GM04503 (cell line): ENCODE results near the gene CDK5R2.

Experiments
- DNase-seq: peaks from one replicate; pipeline ENCODE4 v3.0.0-alpha.2; 2012; ENCODE audit warnings: low read depth

Gene CDK5R2

GRCh38 chr2:218962859-218963492 lies 3.5 kb downstream of the CDK5R2 start:
- no peak for DNase-seq

GRCh38 chr2:218963601-218964000 lies 4.1 kb downstream of the CDK5R2 start:
- no peak for DNase-seq

GRCh38 chr2:218964041-218964771 lies 4.7 kb downstream of the CDK5R2 start:
- peak; percentile 20 for DNase-seq

GRCh38 chr2:218970894-218971293 lies 11.4 kb downstream of the CDK5R2 start:
- DNase-seq = no peak

GRCh38 chr2:218975060-218975777 lies 15.8 kb downstream of the CDK5R2 start:
- no peak for DNase-seq

- peak; percentile 14 for DNase-seq
These were observed 20.6 kb downstream of the CDK5R2 start for GRCh38 chr2:218979846-218980734.

GRCh38 chr2:218980735-218981389 lies 21.4 kb downstream of the CDK5R2 start:
- DNase-seq = no peak

GRCh38 chr2:218981390-218981880 lies 22.0 kb downstream of the CDK5R2 start:
- DNase-seq = no peak

GRCh38 chr2:218981881-218982585 lies 22.6 kb downstream of the CDK5R2 start:
- DNase-seq = no peak

- DNase-seq = no peak
These were observed 23.3 kb downstream of the CDK5R2 start for GRCh38 chr2:218982586-218983262.

GRCh38 chr2:218983263-218983933 lies 23.9 kb downstream of the CDK5R2 start:
- DNase-seq = no peak

- DNase-seq = no peak
These were observed 24.4 kb downstream of the CDK5R2 start for GRCh38 chr2:218983934-218984238.

- DNase-seq = no peak
These were observed 25.0 kb downstream of the CDK5R2 start for GRCh38 chr2:218984239-218985020.

- no peak for DNase-seq
These were observed 25.5 kb downstream of the CDK5R2 start, which contains the start of gene FEV for GRCh38 chr2:218985021-218985324. TSS of gene FEV (minus strand) at chr2:218985184. CDS start at chr2:218985075, 109 bp downstream.

GRCh38 chr2:218985325-218986091 lies 26.0 kb downstream of the CDK5R2 start:
- no peak for DNase-seq

GRCh38 chr2:218986148-218986761 lies 26.8 kb downstream of the CDK5R2 start:
- DNase-seq = no peak

- DNase-seq = no peak
These were observed 28.7 kb downstream of the CDK5R2 start for GRCh38 chr2:218988164-218988563.

GRCh38 chr2:218988650-218989049 lies 29.2 kb downstream of the CDK5R2 start:
- DNase-seq = no peak
